Astrocyte (in vitro differentiated cells and primary cell): ENCODE measurements around the gene RBBP8NL.

Source experiments
- CTCF ChIP-seq: IDR thresholded peaks from 2 replicates; pipeline ENCODE4 v1.5.1; 2011; ENCODE audit warnings: low read depth, mild to moderate bottlenecking, inconsistent platforms, low read length, moderate library complexity; ENCODE audit not compliant: insufficient read depth
- EZH2 ChIP-seq: IDR thresholded peaks from 2 replicates; pipeline ENCODE4 v1.6.1; 2012; ENCODE audit warnings: mild to moderate bottlenecking, low read length, inconsistent platforms; ENCODE audit not compliant: insufficient read depth

DNA sequence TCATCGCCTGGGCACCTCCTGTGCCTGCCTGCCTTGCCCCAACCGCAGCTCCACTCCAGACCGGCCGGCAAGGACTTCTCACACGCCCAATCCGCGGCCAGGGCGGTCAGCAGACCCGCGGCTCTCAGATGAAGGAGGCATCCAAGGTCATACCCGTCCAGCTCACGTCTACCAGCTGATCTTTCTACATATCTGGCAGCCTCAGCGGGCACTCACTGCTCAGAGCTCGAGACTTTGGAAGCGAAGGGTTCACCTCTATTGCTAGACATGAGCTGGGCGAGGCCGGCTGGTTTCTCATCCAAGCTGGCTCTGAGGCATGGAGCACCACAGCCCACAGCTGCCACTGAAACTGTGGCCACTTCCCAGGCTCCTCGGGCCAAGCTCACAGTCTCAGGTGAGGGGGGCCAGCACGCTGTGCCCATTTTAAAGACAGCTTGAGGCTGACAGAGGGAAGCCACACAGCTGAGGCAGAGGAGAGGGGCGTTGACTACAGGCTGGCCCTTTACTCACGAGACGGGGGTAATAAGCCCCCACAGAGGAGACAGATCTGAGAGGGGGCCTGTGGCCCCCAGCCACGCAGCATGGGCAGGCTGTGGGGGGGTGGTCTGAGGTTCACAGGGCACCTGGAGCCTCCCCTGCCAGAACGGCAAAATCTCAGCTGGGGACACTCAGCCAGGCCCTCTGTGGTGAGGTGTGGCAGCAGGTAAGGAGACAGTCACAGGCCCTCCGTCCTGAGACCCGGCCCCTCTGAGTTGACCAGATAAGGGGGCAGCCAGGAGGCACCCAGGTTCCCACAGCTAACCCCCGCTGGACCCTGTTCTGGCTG, 62.2 kb downstream of the RBBP8NL start:
- no peak for TF ChIP-seq CTCF
- no peak for TF ChIP-seq EZH2
